ENCODE results near the gene P2RY1.

Gene P2RY1

GRCh38 chr3:152834776-152835600, at the start of gene P2RY1:
Gene P2RY1 (plus strand): TSS chr3:152835131. CDS start chr3:152835783, 652 bp downstream.
- no peak for DNase-seq
- in situ Hi-C loops (cut with HindIII; ENCODE audit: low pct_ligation_motif_present, low pct_unique_long_range_greater_than_20kb, low sequenced_read_pairs): no loop called here

GRCh38 chr3:152786977-152787681, 47.8 kb upstream of the P2RY1 start:
- no peak for DNase-seq
- in situ Hi-C loops (cut with HindIII; ENCODE audit: low pct_ligation_motif_present, low pct_unique_long_range_greater_than_20kb, low sequenced_read_pairs): no loop called here

GRCh38 chr3:152790651-152791387, 44.1 kb upstream of the P2RY1 start:
- in situ Hi-C loops (cut with HindIII; ENCODE audit: low pct_ligation_motif_present, low pct_unique_long_range_greater_than_20kb, low sequenced_read_pairs): no loop called here
- DNase-seq: no peak

GRCh38 chr3:152793969-152794368, 41.0 kb upstream of the P2RY1 start:
- in situ Hi-C loops (cut with HindIII; ENCODE audit: low pct_ligation_motif_present, low pct_unique_long_range_greater_than_20kb, low sequenced_read_pairs): no loop called here
- no peak for DNase-seq

- DNase-seq: no peak
- in situ Hi-C loops (cut with HindIII; ENCODE audit: low pct_ligation_motif_present, low pct_unique_long_range_greater_than_20kb, low sequenced_read_pairs): no loop called here
Observed at GRCh38 chr3:152797751-152798432, 37.0 kb upstream of the P2RY1 start.

- no peak for DNase-seq
- in situ Hi-C loops (cut with HindIII; ENCODE audit: low pct_ligation_motif_present, low pct_unique_long_range_greater_than_20kb, low sequenced_read_pairs): no loop called here
Observed at GRCh38 chr3:152811974-152812760, 22.8 kb upstream of the P2RY1 start.

- no peak for DNase-seq
- in situ Hi-C loops (cut with HindIII; ENCODE audit: low pct_ligation_motif_present, low pct_unique_long_range_greater_than_20kb, low sequenced_read_pairs): no loop called here
Observed at GRCh38 chr3:152817400-152817799, 17.5 kb upstream of the P2RY1 start.

GRCh38 chr3:152818027-152818426, 16.9 kb upstream of the P2RY1 start:
- DNase-seq: no peak

GRCh38 chr3:152823173-152823572, 11.8 kb upstream of the P2RY1 start:
- in situ Hi-C loops (cut with HindIII; ENCODE audit: low pct_ligation_motif_present, low pct_unique_long_range_greater_than_20kb, low sequenced_read_pairs): no loop called here
- no peak for DNase-seq

More at GRCh38 chr3:152818027-152818426, 16.9 kb upstream of the P2RY1 start:
- in situ Hi-C loops (cut with HindIII; ENCODE audit: low pct_ligation_motif_present, low pct_unique_long_range_greater_than_20kb, low sequenced_read_pairs): no loop called here

- in situ Hi-C loops (cut with HindIII; ENCODE audit: low pct_ligation_motif_present, low pct_unique_long_range_greater_than_20kb, low sequenced_read_pairs): no loop called here
- DNase-seq: no peak
Observed at GRCh38 chr3:152823781-152824180, 11.2 kb upstream of the P2RY1 start.

- in situ Hi-C loops (cut with HindIII; ENCODE audit: low pct_ligation_motif_present, low pct_unique_long_range_greater_than_20kb, low sequenced_read_pairs): no loop called here
- no peak for DNase-seq
Observed at GRCh38 chr3:152825566-152825965, 9.4 kb upstream of the P2RY1 start.

GRCh38 chr3:152826476-152826875, 8.5 kb upstream of the P2RY1 start:
- in situ Hi-C loops (cut with HindIII; ENCODE audit: low pct_ligation_motif_present, low pct_unique_long_range_greater_than_20kb, low sequenced_read_pairs): no loop called here
- DNase-seq: no peak

- DNase-seq: no peak
- in situ Hi-C loops (cut with HindIII; ENCODE audit: low pct_ligation_motif_present, low pct_unique_long_range_greater_than_20kb, low sequenced_read_pairs): no loop called here
Observed at GRCh38 chr3:152827313-152827712, 7.6 kb upstream of the P2RY1 start.

GRCh38 chr3:152828075-152828840, 6.7 kb upstream of the P2RY1 start:
- in situ Hi-C loops (cut with HindIII; ENCODE audit: low pct_ligation_motif_present, low pct_unique_long_range_greater_than_20kb, low sequenced_read_pairs): no loop called here
- no peak for DNase-seq

- DNase-seq: no peak
- in situ Hi-C loops (cut with HindIII; ENCODE audit: low pct_ligation_motif_present, low pct_unique_long_range_greater_than_20kb, low sequenced_read_pairs): no loop called here
Observed at GRCh38 chr3:152830245-152830644, 4.7 kb upstream of the P2RY1 start.

GRCh38 chr3:152832046-152832445, 2.9 kb upstream of the P2RY1 start:
- in situ Hi-C loops (cut with HindIII; ENCODE audit: low pct_ligation_motif_present, low pct_unique_long_range_greater_than_20kb, low sequenced_read_pairs): no loop called here
- no peak for DNase-seq

GRCh38 chr3:152833089-152833488, 1.8 kb upstream of the P2RY1 start:
- in situ Hi-C loops (cut with HindIII; ENCODE audit: low pct_ligation_motif_present, low pct_unique_long_range_greater_than_20kb, low sequenced_read_pairs): no loop called here
- no peak for DNase-seq

All from ACHN (cell line).